ENCODE results near the gene TOP2A.
A peak's percentile ranks its signal among the peaks of the same experiment; 100 is the strongest.

Gene TOP2A

GRCh38 chr17:40347319-40348135 is 70.2 kb downstream of the TOP2A start:
- DNase-seq (ENCODE audit: low read depth), result no peak

DNA sequence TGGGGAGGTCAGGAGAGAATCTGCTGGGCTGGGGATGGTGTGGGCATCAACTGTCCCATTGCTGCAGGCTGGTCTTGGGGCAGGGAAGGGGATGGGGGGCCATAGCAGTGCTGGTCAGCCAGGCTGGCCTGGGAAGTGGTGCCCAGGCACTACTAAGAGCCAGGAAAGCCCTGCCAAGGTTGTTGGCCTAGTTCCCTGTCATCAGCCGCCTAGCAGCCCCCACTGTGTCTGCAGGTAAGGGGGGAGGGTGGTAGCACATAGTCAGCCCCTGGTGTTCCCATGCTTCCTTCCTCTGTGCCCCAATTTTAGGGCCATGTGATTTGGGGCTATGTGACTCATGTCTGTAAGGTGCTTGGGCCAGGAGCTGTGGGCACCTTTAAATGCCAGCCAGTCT is 70.9 kb downstream of the TOP2A start:
- DNase-seq (ENCODE audit: low read depth), result no peak

DNA sequence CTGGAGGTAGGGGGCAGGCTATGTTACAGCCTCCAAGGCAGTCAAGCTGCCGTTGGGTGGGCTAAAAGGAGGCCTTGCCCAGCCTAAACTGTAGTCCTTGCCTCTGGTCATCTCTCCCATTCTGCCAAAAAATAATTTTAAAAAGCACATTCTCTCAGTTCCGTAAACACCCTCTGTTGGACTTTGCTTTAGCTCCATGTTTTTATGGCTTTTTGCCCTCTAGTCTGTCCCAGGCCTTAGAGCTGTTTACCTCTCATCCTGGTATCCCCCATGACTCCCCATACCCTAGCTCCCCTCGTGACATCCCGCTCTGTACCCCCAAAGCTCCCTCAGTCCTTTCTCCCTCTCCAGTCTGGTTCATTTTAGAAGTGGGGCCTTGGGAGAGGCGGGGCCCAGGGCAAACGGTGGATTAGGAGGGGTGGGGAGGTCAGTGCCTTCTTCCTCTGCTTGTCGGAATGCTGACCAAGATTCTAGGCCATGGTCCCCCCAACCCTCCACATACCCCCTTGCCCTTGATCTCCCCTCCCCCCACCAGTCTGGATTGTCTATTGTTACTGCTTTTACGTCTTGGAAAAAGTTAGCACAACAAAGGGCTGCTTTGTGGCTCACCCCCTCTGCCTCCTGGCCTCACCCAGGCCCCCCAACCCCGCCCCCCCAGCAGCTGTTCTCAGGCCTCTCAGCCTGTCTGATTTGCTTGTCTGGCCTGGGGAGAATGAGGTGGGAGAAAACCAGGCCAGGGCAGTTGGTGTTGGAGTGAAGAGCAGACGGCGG is 71.5 kb downstream of the TOP2A start:
- DNase-seq (ENCODE audit: low read depth), result no peak

GRCh38 chr17:40345161-40345993 is 72.3 kb downstream of the TOP2A start:
- no peak for DNase-seq (ENCODE audit: low read depth)

DNA sequence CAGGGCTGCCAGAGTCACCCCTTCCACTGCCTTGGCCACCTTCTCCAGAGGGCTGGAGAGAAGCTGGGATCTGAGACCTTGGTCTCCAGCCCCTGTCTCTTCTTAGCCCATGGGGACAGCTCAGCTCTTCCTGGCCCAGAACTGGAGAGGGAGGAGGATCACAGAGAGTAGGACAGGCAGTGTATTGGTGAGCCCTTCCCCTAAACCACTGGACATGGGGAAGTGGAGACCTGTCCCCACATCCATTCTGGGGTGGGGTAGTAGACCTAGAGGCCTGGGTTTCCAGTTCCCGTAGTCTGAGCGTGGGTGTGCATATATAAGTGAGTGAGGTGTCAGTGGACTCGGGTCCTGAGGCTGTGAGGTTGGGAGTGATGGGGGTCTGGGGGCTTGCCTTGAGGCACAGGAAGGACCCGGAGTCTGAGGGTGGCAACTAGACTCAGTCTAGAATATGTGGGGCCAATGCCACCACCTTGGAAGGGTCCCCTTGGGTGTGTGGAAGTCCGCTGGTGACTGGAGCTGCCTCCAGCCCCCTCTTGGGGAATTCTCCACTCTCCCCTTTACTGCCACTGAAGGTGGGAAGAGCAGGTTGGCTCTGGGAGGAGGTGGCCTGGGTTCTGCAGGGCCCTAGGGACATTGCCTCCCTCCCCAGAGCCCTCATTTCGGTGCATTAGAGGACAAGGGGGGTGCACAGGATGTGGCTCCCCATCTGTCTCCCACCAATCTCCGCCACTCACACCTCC is 73.1 kb downstream of the TOP2A start:
- DNase-seq (ENCODE audit: low read depth), result no peak

- no peak for DNase-seq (ENCODE audit: low read depth)
These were observed 74.2 kb downstream of the TOP2A start for GRCh38 chr17:40343219-40344119.

DNA sequence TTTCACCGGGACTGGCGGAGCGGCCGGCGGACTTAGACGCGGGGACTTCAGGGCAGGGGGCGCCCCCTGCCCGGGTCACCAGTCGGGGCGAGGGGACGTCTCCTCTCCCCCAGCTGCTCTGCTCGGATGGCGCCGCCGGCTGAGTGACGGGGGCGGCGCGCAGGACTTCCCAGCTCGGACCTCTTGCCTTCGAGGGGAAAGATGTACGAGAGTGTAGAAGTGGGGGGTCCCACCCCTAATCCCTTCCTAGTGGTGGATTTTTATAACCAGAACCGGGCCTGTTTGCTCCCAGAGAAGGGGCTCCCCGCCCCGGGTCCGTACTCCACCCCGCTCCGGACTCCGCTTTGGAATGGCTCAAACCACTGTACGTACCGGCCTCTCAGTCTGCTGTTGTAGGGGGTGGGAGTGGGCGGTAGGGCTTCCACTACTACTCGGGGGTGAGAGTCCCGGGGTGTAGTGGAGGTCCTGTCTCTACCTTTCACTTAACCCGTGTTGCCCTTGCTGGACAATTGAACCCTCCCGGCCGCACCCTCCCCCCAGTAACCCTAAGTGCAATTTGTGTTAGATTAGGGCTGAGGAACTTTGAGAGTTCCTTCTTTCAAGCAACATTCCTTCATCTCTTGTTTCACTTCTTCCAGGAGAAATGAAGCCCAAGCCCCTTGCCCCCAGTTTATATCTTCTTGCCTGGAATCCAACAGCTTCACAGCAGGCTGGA is 75.0 kb downstream of the TOP2A start:
- no peak for DNase-seq (ENCODE audit: low read depth)

DNA sequence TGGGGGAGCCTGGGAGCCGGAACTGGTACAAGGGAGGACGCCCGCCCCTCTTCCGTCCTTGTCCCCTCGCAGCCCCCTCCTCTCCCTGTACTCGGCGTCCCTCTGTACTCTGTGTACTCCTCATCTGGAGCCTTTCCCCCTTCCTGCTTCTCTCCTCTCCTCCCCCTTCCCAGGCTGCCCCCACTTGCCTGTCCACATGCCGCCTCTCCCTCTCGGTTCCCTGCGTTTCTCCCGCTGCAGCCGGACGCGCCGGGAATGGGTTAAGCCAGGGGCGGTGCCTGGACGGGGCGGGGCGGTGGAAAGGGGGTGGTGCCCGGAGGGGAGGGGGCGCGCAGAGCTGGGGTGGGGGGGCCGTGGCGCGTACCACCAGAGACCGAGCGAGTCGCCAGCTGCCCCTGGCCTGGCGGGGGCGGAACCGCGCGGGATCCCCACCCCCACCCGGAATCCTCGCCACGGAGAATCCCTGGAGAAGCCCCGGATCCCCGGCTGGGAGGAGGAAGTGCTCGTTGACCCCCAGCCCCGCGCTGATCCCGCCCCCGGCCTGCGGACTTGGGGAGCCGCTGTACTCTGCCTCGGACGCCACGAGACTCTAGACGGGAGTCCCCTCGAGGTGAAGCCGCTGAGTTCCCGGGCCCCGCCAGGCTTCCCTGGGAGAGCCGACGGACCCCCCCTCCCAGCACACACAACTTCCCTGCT is 75.7 kb downstream of the TOP2A start:
- no peak for DNase-seq (ENCODE audit: low read depth)

- peak; percentile 84 for DNase-seq (ENCODE audit: low read depth)
These were observed 76.6 kb downstream of the TOP2A start for GRCh38 chr17:40340880-40341807.

DNA sequence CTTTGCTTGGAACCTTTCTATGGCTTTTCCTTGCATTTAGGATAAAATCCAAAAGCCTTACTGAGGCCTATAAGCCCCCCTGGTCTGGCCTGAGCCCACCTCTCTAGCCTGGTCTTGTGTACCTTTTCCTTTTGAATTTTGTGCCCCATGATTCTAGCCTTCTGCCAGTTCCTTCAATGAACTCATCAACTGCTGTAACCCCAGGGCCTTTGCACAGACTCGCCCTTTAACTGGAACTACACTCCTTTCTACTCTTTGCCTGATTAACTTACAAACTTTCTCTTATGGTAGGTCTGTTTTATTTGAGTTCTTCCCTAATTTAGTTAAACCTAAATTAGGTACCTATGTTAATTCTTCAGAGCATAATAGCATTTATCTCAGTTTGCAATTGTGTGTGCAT is 77.4 kb downstream of the TOP2A start:
- DNase-seq (ENCODE audit: low read depth), result no peak

GRCh38 chr17:40338941-40339649 is 78.6 kb downstream of the TOP2A start:
- DNase-seq (ENCODE audit: low read depth), result no peak
